Nephron (organoid): ENCODE measurements around the gene REM2.

ENCODE experiments used
- H3K27ac Mint-ChIP-seq, 3 experiments: 2 replicates each; pipeline ENCODE4 v1.8.0; 2020; ENCODE audit warnings: mixed read lengths in 3 of 3, mild to moderate bottlenecking in 2 of 3, moderate library complexity in 1 of 3
- H3K27me3 Mint-ChIP-seq: 2 replicates; pipeline ENCODE4 v1.8.0; 2021; ENCODE audit warnings: low read depth, mild to moderate bottlenecking, moderate library complexity, mixed read lengths
- H3K36me3 Mint-ChIP-seq: 2 replicates; pipeline ENCODE4 v1.8.0; 2020; ENCODE audit warnings: low read depth, mixed read lengths
- H3K4me1 Mint-ChIP-seq: 2 replicates; pipeline ENCODE4 v1.8.0; 2020; ENCODE audit warnings: mixed read lengths
- H3K4me3 Mint-ChIP-seq, 3 experiments: 2 replicates each; pipeline ENCODE4 v1.8.0; 2020; ENCODE audit warnings: mild to moderate bottlenecking in 3 of 3, mixed read lengths in 3 of 3, moderate library complexity in 2 of 3
- H3K9me3 Mint-ChIP-seq: 2 replicates; pipeline ENCODE4 v1.8.0; 2020; ENCODE audit warnings: mixed read lengths
- CTCF ChIP-seq, 3 experiments: fragments of 200-600 bp; sonication (generic); IDR thresholded peaks; one replicate each; pipeline ENCODE4 v1.5.0; 2021; ENCODE audit warnings: antibody characterized with exemption in 3 of 3; ENCODE audit not compliant: unreplicated experiment in 3 of 3

The REM2 gene

GRCh38 chr14:22888662-22889061 is 5.6 kb downstream of the REM2 start:
- Mint-ChIP-seq H3K9me3 (no peaks in the 10 kb centered on the region), H3K4me1 (peaks cover 37% of the 10 kb centered on the region), H3K27me3 (peaks cover 5% of the 10 kb centered on the region), H3K4me3 (no peak overlapping the region), H3K27ac (no peak overlapping the region), H3K36me3 (peaks cover 4% of the 10 kb centered on the region)
- no peak for TF ChIP-seq CTCF (IDR thresholded peaks at IDR 0.05; ENCODE audit: unreplicated experiment in 3 of 3)

- peak overlapping the region in 1 of 3 experiments; percentile 14 for H3K27ac Mint-ChIP-seq
- peaks cover 4% of the 10 kb centered on the region for H3K36me3 Mint-ChIP-seq
- no peak overlapping the region for H3K4me3 Mint-ChIP-seq
- H3K4me1 Mint-ChIP-seq: peaks cover 23% of the 10 kb centered on the region
- no peaks in the 10 kb centered on the region for H3K9me3 Mint-ChIP-seq
- TF ChIP-seq CTCF (IDR thresholded peaks at IDR 0.05; ENCODE audit: unreplicated experiment in 3 of 3): no peak
- H3K27me3 Mint-ChIP-seq: no peaks in the 10 kb centered on the region
Measured at GRCh38 chr14:22890416-22890815, 7.4 kb downstream of the REM2 start.

- peaks cover 7% of the 10 kb centered on the region for H3K4me1 Mint-ChIP-seq
- no peaks in the 10 kb centered on the region for H3K9me3 Mint-ChIP-seq
- H3K4me3 Mint-ChIP-seq: no peak overlapping the region
- no peaks in the 10 kb centered on the region for H3K27me3 Mint-ChIP-seq
- H3K36me3 Mint-ChIP-seq: peaks cover 4% of the 10 kb centered on the region
- no peak overlapping the region for H3K27ac Mint-ChIP-seq
- no peak for TF ChIP-seq CTCF (IDR thresholded peaks at IDR 0.05; ENCODE audit: unreplicated experiment in 3 of 3)
Measured at GRCh38 chr14:22892488-22892887, 9.5 kb downstream of the REM2 start.

GRCh38 chr14:22893706-22894105 is 10.7 kb downstream of the REM2 start:
- Mint-ChIP-seq H3K27me3 (no peaks in the 10 kb centered on the region), H3K27ac (no peak overlapping the region), H3K4me3 (no peak overlapping the region), H3K9me3 (no peaks in the 10 kb centered on the region), H3K4me1 (no peaks in the 10 kb centered on the region), H3K36me3 (peaks cover 11% of the 10 kb centered on the region)
- no peak for TF ChIP-seq CTCF (IDR thresholded peaks at IDR 0.05; ENCODE audit: unreplicated experiment in 3 of 3)

- Mint-ChIP-seq H3K9me3 (no peaks in the 10 kb centered on the region), H3K36me3 (peaks cover 14% of the 10 kb centered on the region), H3K4me3 (no peak overlapping the region), H3K4me1 (no peaks in the 10 kb centered on the region), H3K27ac (no peak overlapping the region), H3K27me3 (no peaks in the 10 kb centered on the region)
- no peak for TF ChIP-seq CTCF (IDR thresholded peaks at IDR 0.05; ENCODE audit: unreplicated experiment in 3 of 3)
Measured at GRCh38 chr14:22895402-22895801, 12.4 kb downstream of the REM2 start.

- Mint-ChIP-seq H3K9me3 (no peaks in the 10 kb centered on the region), H3K4me3 (no peak overlapping the region), H3K36me3 (peaks cover 23% of the 10 kb centered on the region), H3K4me1 (no peaks in the 10 kb centered on the region), H3K27ac (no peak overlapping the region), H3K27me3 (no peaks in the 10 kb centered on the region)
- TF ChIP-seq CTCF (IDR thresholded peaks at IDR 0.05; ENCODE audit: unreplicated experiment in 3 of 3): no peak
Measured at GRCh38 chr14:22896356-22896755, 13.3 kb downstream of the REM2 start.
